Hematopoietic multipotent progenitor cell treated with erythropoietin and hydrocortisone succinate and interleukin-3 and kit ligand, for 6 days (in vitro differentiated cells): Measurements from ENCODE around the gene MBD1.
"Not testable (repeated sequence)": the region's sequence is repeated elsewhere in the genome, so short reads cannot be mapped to it uniquely, and the experiment has no call there.

Experiments used
- DNase-seq: peaks from one replicate; pipeline ENCODE4 v3.0.0-alpha.2; 2015

Gene MBD1

DNA sequence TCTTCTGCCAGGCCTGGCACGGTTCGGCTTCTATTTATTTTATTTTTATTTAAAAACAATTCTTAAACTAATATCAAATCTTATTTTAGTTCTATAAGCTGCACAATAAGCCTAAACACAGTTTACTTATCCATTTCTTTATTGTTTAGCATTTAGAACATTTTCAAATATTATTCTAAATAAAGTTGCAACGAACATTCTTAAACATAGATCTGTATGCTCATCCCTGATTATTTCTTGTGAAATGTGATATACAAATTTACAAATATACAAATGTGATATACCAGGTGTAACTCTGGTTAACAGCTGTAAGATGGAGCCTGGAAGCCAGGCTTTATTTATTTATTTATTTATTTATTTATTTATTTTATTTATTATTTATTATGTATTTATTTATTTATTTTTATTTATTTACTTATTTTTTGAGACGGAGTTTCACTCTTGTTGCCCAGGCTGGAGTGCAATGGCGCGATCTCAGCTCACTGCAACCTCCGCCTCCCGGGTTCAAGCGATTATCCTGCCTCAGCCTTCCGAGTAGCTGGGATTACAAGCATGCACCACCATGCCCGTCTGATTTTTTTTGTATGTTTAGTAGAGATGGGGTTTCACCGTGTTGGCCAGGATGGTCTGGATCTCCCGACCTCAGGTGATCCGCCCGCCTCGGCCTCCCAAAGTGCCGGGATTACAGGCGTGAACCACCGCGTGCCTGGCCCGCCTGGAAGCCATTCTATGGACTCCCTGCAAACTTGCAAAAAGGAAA lies 7.2 kb upstream of the MBD1 start:
- DNase-seq = not testable (repeated sequence)

DNA sequence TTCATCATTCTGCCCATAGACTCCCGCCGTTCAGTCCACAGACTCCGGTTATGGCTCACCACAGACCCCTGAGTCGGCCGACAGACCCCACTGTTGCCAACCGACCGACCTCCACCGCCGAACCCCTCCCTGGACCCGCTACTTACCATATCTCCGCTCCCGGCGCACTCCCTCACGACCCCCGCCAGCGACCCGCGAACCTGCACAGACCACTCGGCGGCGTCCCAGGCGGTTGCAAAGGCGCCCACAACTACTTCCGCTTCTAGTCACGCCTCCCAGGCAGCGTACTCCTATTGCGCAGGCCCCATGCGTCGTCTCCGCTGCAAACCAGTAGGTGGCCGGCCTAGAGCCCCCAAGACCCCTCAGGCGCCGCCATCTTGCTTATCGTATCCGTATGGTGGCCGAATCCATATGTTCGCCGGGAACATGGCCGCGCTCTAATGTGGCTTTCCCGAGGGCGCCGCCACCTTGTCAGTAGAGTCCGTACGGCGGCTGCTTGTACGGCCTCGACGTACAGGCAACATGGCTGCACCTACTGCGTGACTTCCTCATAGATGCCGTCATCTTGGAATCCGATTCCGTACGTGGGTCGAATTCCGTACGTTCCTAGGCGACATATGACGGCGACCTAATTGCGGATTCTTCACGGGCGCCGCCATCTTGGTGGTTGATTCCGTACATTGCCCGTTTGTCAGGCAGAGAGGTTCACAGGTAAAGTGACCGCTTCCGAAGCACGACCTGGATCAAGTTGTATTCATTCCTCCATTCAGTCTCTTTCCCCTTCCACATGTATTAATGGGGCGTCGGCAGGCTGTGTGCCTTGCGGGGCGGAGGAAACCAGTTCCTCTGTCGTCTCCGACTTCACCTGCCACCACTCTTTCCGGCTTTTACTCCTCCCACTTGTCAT lies 6.4 kb upstream of the MBD1 start, which contains the start of gene CXXC1:
Gene CXXC1, minus strand, starts transcription at position 252 of the 907 bp plus-strand sequence. Its CDS starts 103 bp downstream, at position 149.
- peak; percentile 100 for DNase-seq

DNA sequence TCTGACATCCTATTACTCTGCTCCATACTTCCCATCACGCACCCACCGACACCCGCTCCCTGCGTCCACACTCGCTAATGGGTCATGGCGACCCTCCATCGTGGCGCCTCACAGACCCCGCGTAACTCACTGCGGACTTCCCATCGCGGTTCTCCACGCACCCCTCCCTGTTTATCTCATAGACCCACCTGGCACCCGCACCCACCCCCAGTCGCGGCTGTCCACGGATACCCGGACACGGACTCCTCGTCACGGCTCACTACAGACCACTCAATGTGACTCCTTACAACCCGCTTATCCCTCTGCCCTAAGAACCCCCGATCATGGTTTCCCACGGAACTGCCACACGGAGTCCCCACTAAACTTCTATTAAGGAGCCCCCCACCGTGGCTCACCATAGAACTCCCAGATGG lies 5.7 kb upstream of the MBD1 start:
- DNase-seq = no peak

DNA sequence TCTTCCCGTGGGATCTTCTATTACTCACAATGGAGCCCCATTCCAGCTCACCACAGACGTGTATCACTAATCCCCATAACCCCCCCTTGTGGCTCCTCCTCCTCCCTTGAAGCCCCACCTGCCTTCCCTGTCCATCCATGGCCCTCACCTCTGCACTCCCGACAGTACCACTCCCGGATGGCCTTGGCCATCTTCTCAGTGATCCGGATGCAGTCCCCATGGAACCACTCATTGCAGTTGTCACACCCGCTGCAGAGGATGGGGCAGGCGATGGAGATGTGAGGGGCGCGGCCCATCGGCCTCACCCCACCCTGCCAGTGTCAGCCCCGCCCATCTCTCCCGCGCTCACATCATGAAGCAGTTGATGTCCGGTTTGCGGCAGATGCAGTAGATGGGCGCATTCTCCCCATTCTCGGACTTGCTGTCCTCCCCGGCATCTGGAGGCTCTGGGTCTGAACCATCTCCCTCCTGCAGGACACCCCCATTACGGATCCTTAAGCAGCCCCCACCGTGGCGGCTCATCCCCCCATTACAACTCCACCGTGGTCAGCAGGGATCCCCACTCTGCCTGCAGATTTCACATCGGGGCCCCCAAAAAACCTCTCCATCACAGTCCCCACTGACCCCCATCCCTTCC lies 5.2 kb upstream of the MBD1 start:
- DNase-seq = peak; percentile 84

DNA sequence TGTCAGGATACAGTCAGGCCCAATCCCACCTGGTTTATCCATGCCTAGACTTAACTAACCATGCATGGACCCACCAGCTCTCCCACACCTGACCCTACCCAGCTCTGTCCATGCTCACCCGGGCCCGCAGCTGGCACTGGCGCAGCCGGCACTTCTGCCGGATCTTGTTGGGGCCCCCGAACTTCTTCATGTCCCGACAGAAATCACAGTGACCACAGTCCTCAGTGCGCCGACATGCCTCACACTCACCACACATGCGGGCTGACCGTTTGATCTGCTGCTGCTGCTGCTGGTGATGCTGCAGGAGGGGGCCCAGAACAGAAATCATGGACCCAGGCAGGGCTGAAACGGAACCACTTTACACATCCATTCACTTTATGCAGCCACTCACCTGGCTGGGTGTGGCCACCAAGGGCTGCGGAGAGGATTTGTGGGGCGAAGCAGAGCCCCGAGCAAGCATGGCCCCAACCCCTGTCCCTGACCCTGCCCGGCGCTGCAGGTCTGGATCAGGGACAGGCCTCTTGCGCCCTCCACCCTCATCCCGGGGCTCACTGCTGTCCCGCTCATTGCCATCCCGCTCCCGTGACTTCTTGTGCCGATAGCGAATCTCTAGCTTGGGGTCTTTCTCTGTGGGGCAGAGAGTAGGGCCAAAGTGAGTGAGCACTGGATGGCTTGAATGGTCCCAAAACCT lies 4.5 kb upstream of the MBD1 start:
- DNase-seq = no peak

DNA sequence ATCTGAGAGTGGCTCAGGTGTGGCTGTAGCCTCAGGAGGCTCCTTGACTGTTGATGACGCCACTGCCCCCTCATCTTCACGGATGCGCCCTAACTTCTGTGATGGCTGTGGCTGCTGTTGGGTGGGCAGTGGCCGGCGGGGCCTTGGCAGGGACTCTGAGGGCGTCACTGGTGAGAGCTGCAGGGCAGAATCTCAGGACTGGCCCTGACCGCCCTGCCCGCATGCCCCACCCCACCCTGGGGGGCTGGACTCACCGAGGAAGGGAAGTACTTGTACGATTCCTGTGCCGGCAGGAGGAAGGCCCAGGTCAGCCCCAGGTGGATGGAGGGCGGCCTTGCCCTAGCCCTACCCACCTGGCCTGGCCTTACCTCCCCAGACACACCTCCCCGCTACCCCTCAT lies 3.7 kb upstream of the MBD1 start:
- DNase-seq = no peak

DNA sequence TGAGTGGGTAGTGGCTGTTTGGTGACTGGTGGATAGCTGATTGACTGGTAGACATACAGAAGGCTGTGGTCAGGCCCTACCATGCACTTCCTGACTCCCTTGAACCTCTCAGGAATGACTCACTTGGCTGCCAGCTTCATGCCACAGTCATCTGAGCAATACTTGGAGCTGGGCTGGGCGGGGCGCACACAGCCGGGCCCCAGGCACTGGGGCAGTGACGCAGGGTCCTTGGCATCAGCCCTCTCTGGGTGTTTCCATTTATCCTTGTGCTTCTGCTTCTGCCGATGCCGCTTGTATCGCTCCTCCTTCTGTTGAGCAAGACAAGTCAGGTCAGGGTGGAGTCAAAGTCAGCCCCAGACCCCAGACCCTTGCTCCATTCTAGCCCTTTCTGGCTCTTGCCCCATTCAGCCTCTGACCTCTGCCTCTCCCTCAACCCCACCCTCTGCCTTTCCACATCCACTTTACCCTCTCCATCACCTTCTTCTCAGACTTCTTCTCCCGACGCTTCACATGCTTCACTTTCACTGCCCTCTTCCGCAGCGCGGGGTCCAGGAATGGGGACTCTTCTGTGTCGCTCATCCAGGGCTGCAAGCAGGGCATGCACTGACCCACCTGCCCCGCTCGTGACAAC lies 3.0 kb upstream of the MBD1 start:
- no peak for DNase-seq

DNA sequence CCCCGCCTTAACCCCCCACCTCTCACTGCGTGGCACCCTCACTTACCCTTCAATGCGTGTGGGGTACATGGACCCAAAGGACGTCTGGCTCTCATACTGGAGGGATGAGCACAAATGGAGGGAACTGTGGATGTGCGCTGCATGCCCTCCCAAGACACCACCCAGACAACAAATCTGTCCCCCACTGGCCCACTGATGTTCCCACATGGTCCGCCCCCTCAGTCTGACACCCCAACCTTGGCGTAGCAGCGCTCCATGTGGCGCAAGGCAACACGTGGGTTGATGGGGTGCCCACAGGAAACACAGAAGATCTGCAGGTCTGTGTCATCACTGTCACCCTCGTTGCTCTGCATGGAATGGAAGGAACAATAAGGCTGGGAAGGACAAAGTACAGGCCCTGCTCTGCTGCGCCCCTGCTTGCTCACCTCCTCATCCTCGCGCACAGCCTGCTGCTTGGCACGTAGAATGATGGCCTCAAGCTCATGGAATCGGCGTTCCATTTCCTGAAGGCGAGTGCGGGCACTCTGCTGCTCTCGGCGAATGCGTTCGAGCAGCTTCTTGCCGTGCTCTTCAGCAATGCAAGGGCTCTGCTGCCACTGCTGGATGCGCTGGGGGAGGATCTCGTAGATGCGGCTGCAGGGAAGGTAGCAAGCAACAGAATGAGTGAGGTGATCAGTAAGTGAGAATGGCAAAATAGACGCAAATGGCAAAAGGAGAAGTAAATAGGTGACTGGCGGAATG lies 2.3 kb upstream of the MBD1 start:
- no peak for DNase-seq

DNA sequence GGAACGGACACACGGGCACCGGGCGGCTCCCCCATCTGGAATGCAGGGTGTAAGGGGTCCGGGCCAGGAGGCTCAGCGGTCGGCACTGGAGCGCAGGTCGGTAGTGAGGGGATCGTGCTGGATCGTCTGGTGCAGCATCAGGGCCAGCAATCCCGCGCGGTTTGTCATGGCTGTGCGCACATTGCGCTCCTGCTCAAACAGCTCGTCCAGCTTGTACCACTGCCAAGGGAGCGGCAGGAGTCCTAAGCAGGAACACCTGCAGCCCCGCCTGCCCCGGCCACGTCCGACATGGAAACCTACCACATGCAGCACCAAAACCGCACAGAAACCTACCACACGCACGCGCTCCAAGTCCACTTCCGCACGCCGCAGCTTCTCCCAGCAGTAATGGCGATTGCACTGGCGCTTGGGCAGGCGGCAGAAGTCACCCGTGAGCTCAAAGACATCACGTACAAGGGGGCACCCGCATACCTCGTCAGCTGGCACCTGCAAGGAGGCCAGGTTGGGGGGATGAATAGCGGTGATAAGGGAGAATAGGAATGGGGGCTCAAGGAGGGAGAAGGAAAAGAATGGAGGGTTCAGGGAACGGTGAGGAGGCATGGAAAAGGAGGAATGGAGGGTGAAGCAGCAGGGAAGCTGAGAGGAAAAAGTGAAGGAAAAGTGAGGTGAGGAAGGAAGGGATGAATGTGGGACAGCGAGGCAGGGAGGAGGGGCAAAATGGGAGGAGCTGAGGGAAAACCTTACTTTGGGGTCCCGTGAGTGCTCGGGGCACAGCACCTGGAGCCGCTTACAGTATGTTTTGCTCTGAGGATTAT lies 1.4 kb upstream of the MBD1 start:
- DNase-seq = no peak

DNA sequence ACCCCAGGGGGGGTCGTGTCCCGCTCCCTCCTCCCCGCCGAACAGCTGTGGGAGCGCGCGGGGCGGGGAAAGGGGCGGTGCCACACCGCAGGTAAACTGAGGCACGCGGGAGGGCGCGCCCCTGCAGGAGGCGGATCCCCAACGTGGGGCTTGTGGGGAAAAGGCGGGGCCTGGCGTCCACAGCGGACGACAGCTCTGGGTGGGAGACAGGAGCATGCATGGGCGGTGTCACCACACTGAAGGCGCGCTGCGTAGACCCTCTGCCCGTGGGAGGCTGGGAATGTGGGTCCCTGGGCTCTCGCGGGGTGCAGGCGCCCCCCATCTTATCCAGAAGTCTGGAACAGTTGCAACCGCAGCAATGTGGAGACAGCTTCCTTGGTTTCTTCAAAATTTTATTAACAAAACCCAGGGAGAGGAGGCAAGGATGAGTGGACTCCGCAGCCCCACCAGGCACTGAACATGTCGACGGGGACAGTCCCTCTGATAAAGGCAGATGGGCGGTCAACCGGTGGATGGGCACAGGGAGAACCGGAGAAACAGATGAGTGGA lies 723 bp upstream of the MBD1 start:
- no peak for DNase-seq

DNA sequence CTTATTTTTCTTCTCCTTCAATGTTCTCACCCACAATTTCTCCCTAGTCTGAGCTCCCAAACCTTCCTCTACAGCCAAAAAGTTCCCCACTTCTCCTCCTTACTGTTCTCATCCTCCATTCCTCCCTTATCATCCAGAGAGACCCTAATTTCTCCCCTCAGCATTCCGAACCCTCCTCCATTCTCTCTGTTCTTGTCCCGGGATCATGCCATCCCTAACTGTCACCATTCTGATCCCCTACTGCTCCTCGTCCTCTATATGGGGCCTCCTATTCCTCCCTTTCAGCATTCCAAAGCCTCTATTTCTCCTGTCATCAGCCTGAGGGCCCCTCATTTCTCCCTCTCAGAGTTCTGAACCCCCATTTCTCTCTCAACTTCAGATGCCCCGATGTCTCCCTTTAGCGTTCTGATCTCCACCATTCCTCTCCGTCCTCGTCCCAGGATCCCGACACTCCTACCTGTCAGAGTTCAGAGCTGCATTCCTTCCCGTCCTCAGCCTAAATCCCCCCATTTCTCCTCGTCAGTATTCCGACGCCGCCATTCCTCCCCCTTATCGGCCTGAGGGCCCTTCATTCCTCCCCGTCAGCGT lies 522 bp downstream of the MBD1 start:
- DNase-seq = no peak

DNA sequence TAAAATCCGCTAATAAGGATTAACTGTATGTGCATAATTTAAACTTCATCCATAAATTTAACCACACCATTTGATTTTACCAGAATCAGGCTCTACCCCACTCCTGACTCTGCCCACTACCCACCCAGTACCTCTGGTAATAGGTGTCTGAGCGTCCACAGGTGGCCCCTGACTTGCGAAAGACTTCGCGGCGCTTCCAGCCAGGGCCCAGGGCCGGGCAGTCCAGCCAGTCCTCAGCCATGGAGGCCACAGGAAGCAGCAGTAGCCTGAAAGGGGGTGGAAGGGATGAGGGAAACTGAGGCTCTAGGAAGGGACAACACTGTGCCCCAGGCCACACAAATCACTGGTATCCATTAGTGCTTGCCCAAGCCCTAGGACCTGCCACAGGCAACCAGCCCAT lies 1.6 kb downstream of the MBD1 start:
- DNase-seq = no peak

DNA sequence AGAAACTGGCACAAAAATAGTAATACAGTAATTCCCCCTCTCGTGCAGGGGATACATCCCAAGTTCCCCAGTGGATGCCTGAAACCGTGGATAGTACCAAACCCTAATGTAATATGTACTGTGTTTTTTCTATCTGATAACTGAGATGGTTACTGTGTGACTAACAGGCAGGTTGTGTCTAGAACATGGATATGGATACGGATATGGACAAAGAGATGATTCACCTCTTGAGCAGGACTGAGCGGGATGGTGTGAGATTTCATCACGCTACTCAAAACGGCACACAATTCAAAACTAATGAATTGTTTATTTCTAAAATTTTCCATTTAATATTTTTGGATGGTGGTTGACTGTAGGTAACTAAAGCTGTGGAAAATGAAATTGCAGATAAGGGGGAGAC lies 3.4 kb downstream of the MBD1 start:
- DNase-seq = no peak

DNA sequence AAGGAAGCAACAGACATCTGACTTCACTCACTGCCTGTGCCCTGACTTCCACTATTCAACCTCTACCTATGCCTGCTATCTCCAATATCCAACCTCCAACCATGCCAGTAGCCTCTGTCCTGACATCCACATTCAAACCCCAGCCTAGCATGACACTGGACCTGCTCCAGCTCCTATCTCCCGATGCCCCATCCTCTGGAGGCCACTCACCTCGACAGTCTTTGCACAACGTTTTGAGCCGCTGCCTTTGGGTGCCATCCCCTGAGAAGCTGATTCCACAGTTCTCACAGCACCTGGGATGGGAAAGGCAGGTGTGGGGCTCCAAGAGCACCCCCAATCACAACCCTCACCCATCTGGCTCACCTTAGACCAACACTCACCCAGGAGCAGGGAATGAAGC lies 4.9 kb downstream of the MBD1 start:
- DNase-seq = no peak

DNA sequence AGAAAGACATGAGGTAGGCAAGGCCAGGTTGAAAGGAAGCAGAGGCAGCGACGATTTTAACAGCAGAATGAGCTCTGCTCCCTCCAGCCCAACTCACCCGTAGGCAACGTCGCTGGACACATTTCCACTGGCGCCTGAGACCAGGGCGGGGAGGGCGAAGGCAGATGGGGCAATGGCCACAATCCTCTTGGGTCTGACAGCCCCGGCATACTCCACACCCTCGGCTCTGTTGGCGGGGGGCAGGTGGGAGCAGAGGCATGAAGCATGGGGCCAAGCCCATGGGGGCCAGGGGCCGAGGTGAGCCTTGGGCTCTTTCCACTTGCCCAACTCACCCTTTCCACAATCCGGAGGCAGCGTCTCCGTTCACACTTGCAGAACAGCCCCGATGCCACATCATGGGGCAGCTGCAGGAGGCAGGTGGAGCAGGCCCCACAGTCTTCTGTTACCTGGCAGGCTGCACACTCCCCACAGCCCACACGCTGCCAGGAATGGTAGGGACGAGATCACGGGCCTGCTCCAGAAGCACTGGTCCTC lies 5.8 kb downstream of the MBD1 start:
- DNase-seq = no peak

DNA sequence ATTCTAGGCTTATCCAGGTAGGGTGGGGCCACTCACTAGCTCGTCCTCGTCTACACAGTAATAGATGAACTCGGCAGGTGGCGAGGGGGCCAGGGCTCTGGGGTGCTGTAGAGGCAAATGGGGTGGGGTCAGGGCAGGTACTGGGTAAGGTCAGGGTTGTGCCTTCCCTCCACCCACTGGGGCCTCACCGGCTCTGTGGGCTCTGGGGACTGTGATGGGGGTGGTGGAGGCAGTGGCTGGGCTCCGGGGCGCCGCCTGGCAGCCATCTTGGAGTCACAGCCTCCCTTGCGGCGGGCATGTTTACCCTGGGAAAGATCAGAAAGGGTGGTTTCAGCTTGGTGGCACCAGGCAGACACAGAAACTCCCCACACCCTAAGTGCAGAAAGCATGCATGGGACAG lies 6.4 kb downstream of the MBD1 start:
- DNase-seq = no peak

DNA sequence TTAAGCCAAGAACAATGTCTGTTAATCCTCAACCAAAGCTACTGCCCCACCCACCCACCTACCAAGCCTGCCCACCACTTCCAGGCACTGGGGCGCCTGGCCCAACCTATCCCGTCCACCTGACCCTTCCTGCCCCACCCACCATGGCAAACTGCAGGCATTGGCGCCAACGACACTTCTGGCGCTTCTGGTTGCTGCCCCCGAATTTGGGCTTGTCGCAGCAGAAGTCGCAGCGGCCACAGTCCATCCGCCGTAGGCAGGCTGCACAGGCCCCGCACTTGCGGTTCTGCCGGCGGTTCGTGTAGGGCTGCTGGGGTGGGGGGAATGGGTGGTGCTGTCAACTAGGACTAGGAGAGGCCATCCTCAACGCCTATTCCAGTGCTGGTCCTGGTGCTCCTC lies 7.3 kb downstream of the MBD1 start:
- DNase-seq = no peak

DNA sequence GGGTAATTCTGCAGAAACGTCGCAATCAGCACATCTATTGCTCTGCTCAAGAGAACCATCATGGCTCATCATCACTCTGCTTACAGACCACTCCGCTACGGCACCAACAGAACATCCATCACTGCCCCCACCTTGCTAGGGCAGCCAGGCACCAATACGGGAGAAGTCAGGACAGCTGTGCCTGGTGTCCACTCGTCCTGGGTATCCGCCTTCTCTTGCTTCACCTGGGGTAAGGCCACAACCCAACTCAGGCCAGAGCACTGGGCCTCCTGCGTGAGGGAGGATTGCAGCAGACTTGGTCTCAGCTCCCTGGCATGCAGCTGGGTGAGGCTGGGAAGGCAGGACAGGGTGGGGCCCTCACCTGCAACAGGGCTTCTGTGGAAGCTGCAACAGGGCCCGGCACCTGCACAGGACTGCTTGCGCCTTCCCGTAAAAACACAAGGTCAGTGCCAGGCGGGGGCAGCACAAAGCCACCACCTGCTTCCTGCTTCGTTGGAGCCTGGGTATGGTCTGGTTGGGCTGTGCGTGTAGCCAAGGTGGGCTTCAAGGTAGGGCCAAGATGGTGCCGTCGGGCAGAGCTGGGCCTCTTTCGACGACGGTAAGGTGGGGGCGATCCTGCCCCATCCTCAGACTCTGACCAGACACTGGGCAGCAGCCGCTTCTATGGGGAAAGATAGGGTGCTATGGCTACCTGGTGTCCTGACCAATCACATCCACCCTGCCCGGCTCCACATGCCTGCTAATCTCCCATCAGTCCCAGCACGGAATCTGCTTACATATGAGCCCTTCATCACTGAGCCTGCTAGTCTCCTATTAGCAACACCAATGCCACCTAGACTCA lies 7.9 kb downstream of the MBD1 start:
- no peak for DNase-seq

DNA sequence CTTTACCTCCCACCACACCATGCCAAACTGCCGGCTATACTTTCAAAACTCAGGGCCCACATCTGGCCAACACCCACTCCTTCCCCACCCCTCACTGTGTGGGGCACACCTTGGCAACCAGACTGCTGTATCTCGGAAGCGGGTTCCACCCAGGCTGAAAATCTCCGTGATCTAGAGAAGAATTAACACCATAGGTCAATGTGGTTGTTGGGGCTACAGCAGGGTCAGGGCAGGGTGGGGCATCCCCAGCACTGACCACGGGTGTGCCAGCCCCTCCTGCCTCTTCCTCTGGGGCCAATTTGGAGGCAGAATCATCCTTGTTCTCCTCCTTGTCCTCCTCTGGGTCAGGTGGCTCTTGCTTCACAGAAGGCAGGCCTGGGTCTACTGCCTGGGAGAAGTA lies 8.8 kb downstream of the MBD1 start:
- no peak for DNase-seq
